GM23248 (cell line): ENCODE data around the gene NUCB2. TPM values are rescaled to one million over a fixed set of nuclear protein-coding genes. Genes with fewer than 3 reads are reported as not detected.
A peak's percentile ranks its signal among the peaks of the same experiment; 100 is the strongest.

Experiments used
- DNase-seq: peaks from one replicate; pipeline ENCODE4 v3.0.0-alpha.2; 2015
- H2AFZ ChIP-seq: fragments of 200-600 bp; sonication (generic); 2 replicates; pipeline ENCODE4 v1.6.1; 2016; ENCODE audit warnings: antibody characterized with exemption
- H3F3A ChIP-seq: fragments of 200-600 bp; sonication (generic); 2 replicates; pipeline ENCODE4 v1.6.1; 2016; ENCODE audit warnings: mild to moderate bottlenecking, antibody characterized with exemption, mixed run types; ENCODE audit not compliant: insufficient read depth
- H3K27ac ChIP-seq: fragments of 200-600 bp; sonication (generic); 2 replicates; pipeline ENCODE4 v1.5.1; 2016; ENCODE audit warnings: mild to moderate bottlenecking
- H3K27me3 ChIP-seq: fragments of 200-600 bp; sonication (generic); replicated peaks from 2 replicates; pipeline ENCODE4 v1.6.1; 2016; ENCODE audit warnings: mild to moderate bottlenecking; ENCODE audit not compliant: insufficient read depth
- H3K36me3 ChIP-seq: fragments of 200-600 bp; sonication (generic); 2 replicates; pipeline ENCODE4 v1.6.1; 2016; ENCODE audit warnings: low read depth, mild to moderate bottlenecking
- H3K4me1 ChIP-seq: fragments of 200-600 bp; sonication (generic); 2 replicates; pipeline ENCODE4 v1.6.1; 2016; ENCODE audit warnings: mild to moderate bottlenecking; ENCODE audit not compliant: insufficient read depth
- H3K4me2 ChIP-seq: fragments of 200-600 bp; sonication (generic); one replicate; pipeline ENCODE4 v1.6.1; 2016; ENCODE audit warnings: mild to moderate bottlenecking; ENCODE audit not compliant: unreplicated experiment
- H3K4me3 ChIP-seq: fragments of 200-600 bp; sonication (generic); 2 replicates; pipeline ENCODE4 v1.5.1; 2016; ENCODE audit warnings: mild to moderate bottlenecking
- H3K79me2 ChIP-seq: fragments of 200-600 bp; sonication (generic); 2 replicates; pipeline ENCODE4 v1.6.1; 2016; ENCODE audit warnings: mild to moderate bottlenecking; ENCODE audit not compliant: insufficient read depth
- H3K9ac ChIP-seq: fragments of 200-600 bp; sonication (generic); 2 replicates; pipeline ENCODE4 v1.6.1; 2016; ENCODE audit warnings: mild to moderate bottlenecking
- H3K9me2 ChIP-seq: fragments of 200-600 bp; sonication (generic); 2 replicates; pipeline ENCODE4 v1.6.1; 2016; ENCODE audit warnings: mixed run types, mild to moderate bottlenecking, moderate library complexity; ENCODE audit not compliant: insufficient read depth
- H3K9me3 ChIP-seq: fragments of 200-600 bp; sonication (generic); one replicate; pipeline ENCODE4 v1.6.1; 2017; ENCODE audit warnings: low read depth
- H4K20me1 ChIP-seq: fragments of 200-600 bp; sonication (generic); 2 replicates; pipeline ENCODE4 v1.6.0; 2016; ENCODE audit not compliant: insufficient read depth
- EZH2 ChIP-seq: fragments of 200-600 bp; sonication (generic); IDR thresholded peaks from 2 replicates; pipeline ENCODE4 v1.6.1; 2018; ENCODE audit warnings: antibody characterized with exemption, mild to moderate bottlenecking; ENCODE audit not compliant: insufficient read depth, poor library complexity, severe bottlenecking
- EZH2phosphoT487 ChIP-seq: fragments of 200-600 bp; sonication (generic); IDR thresholded peaks from 2 replicates; pipeline ENCODE4 v1.6.1; 2018; ENCODE audit warnings: antibody characterized with exemption, moderate library complexity, mild to moderate bottlenecking, low read depth; ENCODE audit not compliant: insufficient read depth
- WGBS, 2 experiments: methylation state at CpG; one replicate each; pipeline ENCODE4 v1.1.6; 2015 to 2017; ENCODE audit warnings: low lambda C conversion rate in 2 of 2, low coverage in 1 of 2; ENCODE audit errors: missing lambda C conversion rate in 2 of 2; 5-methylcytosine and 5-hydroxymethylcytosine counted together
- in situ Hi-C: fragments of 300-500 bp; cut with MboI; formaldehyde crosslinking; loops from 2 replicates; pipeline ENCODE4 v1.15.0; 2020
- polyA plus RNA-seq: library from polyadenylated mRNA; unstranded; fragments of >200 nt; fragmentation: Nextera tagmentation; extraction: Ambion mirVana; gene quantifications from 2 replicates; pipeline ENCODE4 v1.2.1, GENCODE V29; 2016
- total RNA-seq: library from RNA; depleted of rRNA; stranded (reverse); fragments of >200 nt; shearing (Covaris generic); gene quantifications from 2 replicates; pipeline ENCODE4 v1.2.3, GENCODE V29; 2014; rRNA removed

The NUCB2 gene
- total and polyA plus RNA-seq, 2 experiments from 2014 or later: 95.0 to 246 TPM

- Histone ChIP-seq H3K36me3 (no peaks in the 10 kb centered on the region; the same call in 1 of the 2 replicates), H3K4me2 (no peak overlapping the region), H3K4me3 (no peak overlapping the region), H3K9me2 (no peaks in the 10 kb centered on the region), H3K9me3 (no peaks in the 10 kb centered on the region), H3K4me1 (peaks cover 15% of the 10 kb centered on the region), H3F3A (0 out of 2 replicates have a peak, but pooled peaks cover 7% of the 10 kb centered on the region), H4K20me1 (no peaks in the 10 kb centered on the region), H3K79me2 (no peaks in the 10 kb centered on the region), H3K27ac (no peak overlapping the region), H3K9ac (no peak overlapping the region), H3K27me3 (no peaks in the 10 kb centered on the region), H2AFZ (no peak overlapping the region)
- no peak for TF ChIP-seq EZH2phosphoT487
- no peak for TF ChIP-seq EZH2
- no peak for DNase-seq
- 76 to 77% methylated on average over 2 of the region's 2 CpGs for WGBS, 2 experiments
- in situ Hi-C loops: no loop called here
These were observed 102.1 kb downstream of the NUCB2 start for GRCh38 chr11:17378655-17379054.

GRCh38 chr11:17379383-17380180 lies 103.0 kb downstream of the NUCB2 start:
- TF ChIP-seq EZH2phosphoT487 (no peak), EZH2 (no peak)
- no peaks in the 10 kb centered on the region for H3K9me3 ChIP-seq
- no peaks in the 10 kb centered on the region for H3K27me3 ChIP-seq
- WGBS, 2 experiments: 83 to 85% methylated on average over 7 of the region's 7 CpGs
- H3F3A ChIP-seq: 0 out of 2 replicates have a peak, but pooled peaks cover 7% of the 10 kb centered on the region
- no peak overlapping the region for H3K4me3 ChIP-seq
- no peaks in the 10 kb centered on the region for H3K9me2 ChIP-seq
- peaks cover 15% of the 10 kb centered on the region for H3K4me1 ChIP-seq
- H3K36me3 ChIP-seq: no peaks in the 10 kb centered on the region
- H3K27ac ChIP-seq: no peak overlapping the region
- no peaks in the 10 kb centered on the region for H4K20me1 ChIP-seq
- no peaks in the 10 kb centered on the region for H3K79me2 ChIP-seq
- H3K4me2 ChIP-seq: no peak overlapping the region
- no peak overlapping the region for H3K9ac ChIP-seq
- no peak overlapping the region for H2AFZ ChIP-seq
- DNase-seq: no peak
- in situ Hi-C loops: loop anchor here (10.0 kb wide), 1 partner anchor 125 kb away; no protein-coding TSS in a partner anchor

- in situ Hi-C loops: loop anchor here (10.0 kb wide), 1 partner anchor 124 kb away; no protein-coding TSS in a partner anchor
- H3K79me2 ChIP-seq: no peaks in the 10 kb centered on the region
- no peaks in the 10 kb centered on the region for H4K20me1 ChIP-seq
- H3K9me3 ChIP-seq: no peaks in the 10 kb centered on the region
- H3K36me3 ChIP-seq: no peaks in the 10 kb centered on the region
- H3K4me1 ChIP-seq: peaks cover 15% of the 10 kb centered on the region
- 48 to 73% methylated on average over 4 of the region's 4 CpGs for whole genome bisulfite sequencing, 2 experiments
- no peak for TF ChIP-seq EZH2
- TF ChIP-seq EZH2phosphoT487: no peak
- H3K9ac ChIP-seq: no peak overlapping the region
- H3K27me3 ChIP-seq: no peaks in the 10 kb centered on the region
- H3K9me2 ChIP-seq: no peaks in the 10 kb centered on the region
- no peak overlapping the region for H3K27ac ChIP-seq
- DNase-seq: peak; percentile 50
- H2AFZ ChIP-seq: no peak overlapping the region
- H3F3A ChIP-seq: 0 out of 2 replicates have a peak, but pooled peaks cover 7% of the 10 kb centered on the region
- H3K4me2 ChIP-seq: peak overlapping the region; percentile 40
- H3K4me3 ChIP-seq: no peak overlapping the region
These were observed 104.6 kb downstream of the NUCB2 start for GRCh38 chr11:17381156-17381555.

Other genes with a start within 250 kb of the NUCB2 start
- gene RPS13, start 199.1 kb upstream of the NUCB2 start, total RNA-seq: 597 and 754 TPM in 2 replicates
- 774 and 831 TPM in 2 replicates for gene RPS13, start 199.1 kb upstream of the NUCB2 start, polyA plus RNA-seq
- gene PIK3C2A, start 68.8 kb upstream of the NUCB2 start, total RNA-seq: 25.7 and 31.8 TPM in 2 replicates
- 14.2 and 14.5 TPM in 2 replicates for gene PIK3C2A, start 68.8 kb upstream of the NUCB2 start, polyA plus RNA-seq
- 1.3 and 5.1 TPM in 2 replicates for gene NCR3LG1, start 75.1 kb downstream of the NUCB2 start, total RNA-seq
- 0.83 and 1.0 TPM in 2 replicates for gene NCR3LG1, start 75.1 kb downstream of the NUCB2 start, polyA plus RNA-seq
- gene KCNJ11, start 111.9 kb downstream of the NUCB2 start, total RNA-seq: not detected in 2 replicates
- gene KCNJ11, start 111.9 kb downstream of the NUCB2 start, polyA plus RNA-seq: not detected in 2 replicates
- not detected in 2 replicates for gene ABCC8, start 200.1 kb downstream of the NUCB2 start, total RNA-seq
- not detected in 2 replicates for gene ABCC8, start 200.1 kb downstream of the NUCB2 start, polyA plus RNA-seq